Measurements from ENCODE around the gene GNAQ.
"Not testable (repeated sequence)": the region's sequence is repeated elsewhere in the genome, so short reads cannot be mapped to it uniquely, and the experiment has no call there.

Gene GNAQ

GRCh38 chr9:77772646-77773045 lies 259.0 kb downstream of the GNAQ start:
- DNase-seq (ENCODE audit: low read depth, low spot score), result no peak

- DNase-seq (ENCODE audit: low read depth, low spot score), result no peak
Observed at GRCh38 chr9:77771171-77771570, 260.4 kb downstream of the GNAQ start.

GRCh38 chr9:77770340-77770739 lies 261.3 kb downstream of the GNAQ start:
- peak; percentile 15 for DNase-seq (ENCODE audit: low read depth, low spot score)

GRCh38 chr9:77769246-77769645 lies 262.4 kb downstream of the GNAQ start:
- no peak for DNase-seq (ENCODE audit: low read depth, low spot score)

GRCh38 chr9:77766587-77766986 lies 265.0 kb downstream of the GNAQ start:
- no peak for DNase-seq (ENCODE audit: low read depth, low spot score)

GRCh38 chr9:77765781-77766259 lies 265.8 kb downstream of the GNAQ start:
- no peak for DNase-seq (ENCODE audit: low read depth, low spot score)

- DNase-seq (ENCODE audit: low read depth, low spot score), result peak; percentile 52
Observed at GRCh38 chr9:77764894-77765780, 266.5 kb downstream of the GNAQ start.

GRCh38 chr9:77763566-77763965 lies 268.0 kb downstream of the GNAQ start:
- DNase-seq (ENCODE audit: low read depth, low spot score), result no peak

- DNase-seq (ENCODE audit: low read depth, low spot score), result not testable (repeated sequence)
Observed at GRCh38 chr9:77760919-77761318, 270.7 kb downstream of the GNAQ start.

- no peak for DNase-seq (ENCODE audit: low read depth, low spot score)
Observed at GRCh38 chr9:77759391-77759790, 272.2 kb downstream of the GNAQ start.

GRCh38 chr9:77756449-77756848 lies 275.2 kb downstream of the GNAQ start:
- no peak for DNase-seq (ENCODE audit: low read depth, low spot score)

- no peak for DNase-seq (ENCODE audit: low read depth, low spot score)
Observed at GRCh38 chr9:77753180-77753579, 278.4 kb downstream of the GNAQ start.

GRCh38 chr9:77752554-77752953 lies 279.1 kb downstream of the GNAQ start:
- DNase-seq (ENCODE audit: low read depth, low spot score), result peak; percentile 86

- peak; percentile 84 for DNase-seq (ENCODE audit: low read depth, low spot score)
Observed at GRCh38 chr9:77751341-77752091, 280.1 kb downstream of the GNAQ start.

GRCh38 chr9:77750981-77751340 lies 280.6 kb downstream of the GNAQ start:
- DNase-seq (ENCODE audit: low read depth, low spot score), result no peak

GRCh38 chr9:77750284-77750683 lies 281.3 kb downstream of the GNAQ start:
- DNase-seq (ENCODE audit: low read depth, low spot score), result no peak

GRCh38 chr9:77748214-77748772 lies 283.3 kb downstream of the GNAQ start:
- no peak for DNase-seq (ENCODE audit: low read depth, low spot score)

GRCh38 chr9:77747163-77747562 lies 284.4 kb downstream of the GNAQ start:
- DNase-seq (ENCODE audit: low read depth, low spot score), result no peak

GRCh38 chr9:77744841-77745430 lies 286.7 kb downstream of the GNAQ start:
- no peak for DNase-seq (ENCODE audit: low read depth, low spot score)

GRCh38 chr9:77743386-77743785 lies 288.2 kb downstream of the GNAQ start:
- DNase-seq (ENCODE audit: low read depth, low spot score), result no peak

GRCh38 chr9:77738932-77739331 lies 292.7 kb downstream of the GNAQ start:
- no peak for DNase-seq (ENCODE audit: low read depth, low spot score)

GRCh38 chr9:77735494-77735893 lies 296.1 kb downstream of the GNAQ start:
- DNase-seq (ENCODE audit: low read depth, low spot score), result peak; percentile 28

Data from astrocyte of the hippocampus (primary cell).